Gastrocnemius medialis (tissue), 4 donors: Measurements from ENCODE around the gene UTP11. TPM values are rescaled to one million over a fixed set of nuclear protein-coding genes. Genes with fewer than 3 reads are reported as not detected.

ENCODE experiments used
- ATAC-seq, 2 donors: fragments of 150-250 bp; one replicate each; pipeline ENCODE4 v1.9.1; 2016
- DNase-seq, 2 donors: peaks; one replicate each; pipeline ENCODE4 v3.0.0-alpha.2; 2019
- H3K27ac ChIP-seq, 4 donors: fragments of 200-600 bp; sonication (generic); 1 replicate in 1 of 4; 2 replicates in 3 of 4; pipeline ENCODE4 v1.5.1; 2016 to 2018; ENCODE audit warnings: mild to moderate bottlenecking in 2 of 4, moderate library complexity in 1 of 4
- H3K27me3 ChIP-seq, 3 donors: fragments of 200-600 bp; sonication (generic) in 2 of 3; 1 replicate in 1 of 3; 2 replicates in 2 of 3; pipeline versions ENCODE4 v1.5.1 to v1.6.0; 2016 to 2019; ENCODE audit warnings: mild to moderate bottlenecking in 1 of 3, moderate library complexity in 1 of 3
- H3K36me3 ChIP-seq, 2 donors: fragments of 200-600 bp; sonication (generic) in 1 of 2; one replicate each; pipeline ENCODE4 v1.5.1; 2017 to 2018
- H3K4me1 ChIP-seq, 2 donors: fragments of 200-600 bp; sonication (generic) in 1 of 2; one replicate each; pipeline ENCODE4 v1.5.1; 2016 to 2017; ENCODE audit warnings: mild to moderate bottlenecking in 2 of 2
- H3K4me3 ChIP-seq, 4 donors: fragments of 200-600 bp; sonication (generic) in 3 of 4; 1 replicate in 1 of 4; 2 replicates in 3 of 4; pipeline ENCODE4 v1.5.1; 2016 to 2019; ENCODE audit warnings: mild to moderate bottlenecking in 2 of 4
- H3K9me3 ChIP-seq, 3 donors: fragments of 200-600 bp; sonication (generic) in 2 of 3; 1 replicate in 1 of 3; 2 replicates in 2 of 3; pipeline ENCODE4 v1.5.1; 2016 to 2019
- CTCF ChIP-seq, 5 experiments: fragments of 450-650 bp in 3 of 5; fragments of 200-600 bp in 2 of 5; sonication (generic) in 2 of 5; IDR thresholded peaks in 4 of 5; conservative IDR thresholded peaks in 1 of 5; 1 replicate in 4 of 5; 2 replicates in 1 of 5; pipeline ENCODE4 v1.5.1; 2016 to 2019; ENCODE audit warnings: antibody characterized with exemption in 5 of 5, mild to moderate bottlenecking in 3 of 5, moderate library complexity in 3 of 5
- POLR2A ChIP-seq, 2 donors: fragments of 450-650 bp; IDR thresholded peaks; one replicate each; pipeline ENCODE4 v1.6.1; 2017; ENCODE audit warnings: antibody characterized with exemption in 2 of 2, mild to moderate bottlenecking in 2 of 2, moderate library complexity in 2 of 2
- in situ Hi-C, 4 donors: fragments of 200-750 bp; cut with MboI; loops; one replicate each; pipeline versions ENCODE4 v1.15.0 to v1.8.0; 2017; ENCODE audit warnings: low sequenced_read_pairs in 4 of 4
- intact Hi-C: fragments of 100-400 bp; cut with DNase I; formaldehyde crosslinking; loops from one replicate; pipeline ENCODE4 v1.15.1; 2023; ENCODE audit warnings: low total_unique reads
- total RNA-seq, 4 donors: library from RNA; depleted of rRNA; stranded (reverse); fragments of >200 nt; gene quantifications; one replicate each; pipeline versions ENCODE4 v1.1.0 to v1.2.3, GENCODE V29; 2016

UTP11 gene
- total RNA-seq, 4 donors from 2014 or later: 141 to 206 (median 186) TPM

- peak within 1 kb of the TSS; percentile 74 to 89 (median 83) for H3K4me3 ChIP-seq
- H3K4me1 ChIP-seq: peaks cover 53 to 65% of the 10 kb centered on the region in 2 donors
- DNase-seq (peak; percentile 88 to 95), ATAC-seq (peak; percentile 5 to 11)
- peak; percentile 90 to 91 for TF ChIP-seq POLR2A (IDR thresholded peaks at IDR 0.05)
- no peak for TF ChIP-seq CTCF (IDR thresholded peaks at IDR 0.05 in 4 of 5, conservative IDR thresholded peaks at IDR 0.05 in 1 of 5)
- no peaks in the 10 kb centered on the region for H3K27me3 ChIP-seq
- intact Hi-C loops (loop anchor here (10.0 kb wide), 1 partner anchor 531 kb away; the partner anchor contains the start of gene ZC3H12A), in situ Hi-C loops (no loop called here)
- H3K9me3 ChIP-seq: no peaks in the 10 kb centered on the region
- H3K36me3 ChIP-seq: peaks cover 0 to 22% of the 10 kb centered on the region in 2 donors
- H3K27ac ChIP-seq: peak within 1 kb of the TSS; percentile 94 to 100 (median 98)
These were observed 7.1 kb upstream of the UTP11 start, which contains the start of gene FHL3 for GRCh38 chr1:38005195-38006007. FHL3 (minus strand) TSS chr1:38005514; CDS start chr1:37999412, 6,102 bp downstream.

DNA sequence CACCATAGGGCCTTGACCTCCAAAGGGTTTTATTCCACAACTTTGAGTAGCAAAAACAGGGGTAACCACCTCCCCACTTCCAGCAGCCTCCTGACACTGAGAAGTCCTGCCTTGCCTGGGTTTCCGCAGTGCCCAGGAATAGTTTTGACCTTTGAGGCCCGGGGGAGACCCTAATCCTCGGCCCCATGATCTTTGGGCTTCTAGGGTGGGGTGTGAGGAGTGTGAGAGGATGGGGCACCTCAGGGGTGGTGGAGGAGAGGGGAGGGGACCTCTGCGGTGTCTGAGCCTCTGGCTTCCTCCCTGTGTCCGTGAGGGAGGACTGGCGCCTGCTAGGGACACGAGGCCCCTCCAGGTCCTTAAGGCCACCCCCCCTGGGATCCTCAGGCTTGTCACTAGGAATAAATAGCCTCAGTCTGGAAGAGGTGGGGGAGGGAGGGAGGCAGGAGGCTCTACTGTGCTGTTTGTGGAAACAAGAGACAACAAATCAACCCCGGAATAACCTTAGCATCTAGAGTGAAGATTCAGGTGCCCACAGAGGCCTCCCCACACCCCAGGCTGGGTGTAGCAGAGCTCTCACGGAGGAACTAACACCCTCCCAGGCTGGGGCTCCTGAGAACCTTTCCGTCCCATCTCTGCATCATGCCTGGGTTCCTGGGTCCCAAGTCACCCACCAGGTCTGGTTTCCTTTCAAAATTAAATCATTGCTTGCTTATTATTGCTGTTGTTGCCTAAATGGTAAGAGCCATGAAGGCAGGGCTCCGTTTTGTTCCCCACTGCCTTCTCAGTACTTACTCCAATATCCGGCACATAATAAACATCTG lies 6.3 kb upstream of the UTP11 start:
- in situ Hi-C loops: no loop called here
- DNase-seq (peak; percentile 95 to 99), ATAC-seq (peak; percentile 43 to 49)
- Histone ChIP-seq H3K4me3 (peak overlapping the region; percentile 57 to 89 (median 73)), H3K9me3 (no peaks in the 10 kb centered on the region), H3K27ac (peak overlapping the region; percentile 94 to 100 (median 98)), H3K36me3 (peaks cover 0 to 22% of the 10 kb centered on the region in 2 donors), H3K27me3 (no peaks in the 10 kb centered on the region), H3K4me1 (peaks cover 53 to 65% of the 10 kb centered on the region in 2 donors)
- intact Hi-C loops: loop anchor here (10.0 kb wide), 1 partner anchor 531 kb away; the partner anchor contains the start of gene ZC3H12A
- TF ChIP-seq POLR2A (IDR thresholded peaks at IDR 0.05) (peak; percentile 96 to 98), CTCF (IDR thresholded peaks at IDR 0.05 in 4 of 5, conservative IDR thresholded peaks at IDR 0.05 in 1 of 5) (no peak)

- ATAC-seq (peak; percentile 42 to 43), DNase-seq (peak; percentile 96 to 97)
- H3K4me1 ChIP-seq: peaks cover 61 to 67% of the 10 kb centered on the region in 2 donors
- TF ChIP-seq POLR2A (IDR thresholded peaks at IDR 0.05): peak; percentile 68 to 85
- peak in 2 of 5 experiments; percentile 16 to 33 for TF ChIP-seq CTCF (IDR thresholded peaks at IDR 0.05 in 4 of 5, conservative IDR thresholded peaks at IDR 0.05 in 1 of 5)
- H3K27me3 ChIP-seq: no peaks in the 10 kb centered on the region
- in situ Hi-C loops (no loop called here), intact Hi-C loops (loop anchor here (10.0 kb wide), 1 partner anchor 534 kb away; the partner anchor contains the start of gene ZC3H12A)
- H3K36me3 ChIP-seq: peaks cover 0 to 6% of the 10 kb centered on the region in 2 donors
- H3K27ac ChIP-seq: peak overlapping the region; percentile 94 to 100 (median 98)
- no peaks in the 10 kb centered on the region for H3K9me3 ChIP-seq
- H3K4me3 ChIP-seq: peak overlapping the region in 1 of 4 donors; percentile 29
These were observed 3.3 kb upstream of the UTP11 start for GRCh38 chr1:38009088-38009840.

DNA sequence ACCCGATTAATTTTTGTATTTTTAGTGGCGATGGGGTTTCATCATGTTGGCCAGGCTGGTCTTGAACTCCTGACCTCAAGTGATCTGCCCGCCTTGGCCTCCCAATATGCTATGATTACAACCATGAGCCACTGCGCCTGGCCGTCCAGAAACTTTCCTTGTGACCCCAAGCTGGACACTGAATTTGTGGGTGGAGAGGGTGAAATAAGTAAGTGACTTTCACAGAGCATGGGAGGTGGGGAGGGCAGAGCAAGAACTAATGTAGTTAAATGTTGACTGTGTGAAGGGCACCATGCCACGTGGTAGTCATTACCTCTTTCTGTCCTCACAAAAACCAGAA lies 2.7 kb upstream of the UTP11 start:
- H3K36me3 ChIP-seq: peaks cover 0 to under 1% of the 10 kb centered on the region in 2 donors
- peak in 1 of 2 donors; percentile 39 for DNase-seq
- no peaks in the 10 kb centered on the region for H3K27me3 ChIP-seq
- H3K27ac ChIP-seq: peak overlapping the region; percentile 94 to 100 (median 98)
- in situ Hi-C loops: no loop called here
- intact Hi-C loops: loop anchor here (10.0 kb wide), 1 partner anchor 535 kb away; the partner anchor contains the start of gene ZC3H12A
- H3K4me1 ChIP-seq: peaks cover 67 to 73% of the 10 kb centered on the region in 2 donors
- ATAC-seq: no peak
- TF ChIP-seq POLR2A (IDR thresholded peaks at IDR 0.05) (no peak), CTCF (IDR thresholded peaks at IDR 0.05 in 4 of 5, conservative IDR thresholded peaks at IDR 0.05 in 1 of 5) (no peak)
- peak overlapping the region in 1 of 4 donors; percentile 29 for H3K4me3 ChIP-seq
- no peaks in the 10 kb centered on the region for H3K9me3 ChIP-seq
